Activated CD4-positive, alpha-beta T cell treated with anti-CD3 and anti-CD28 coated beads for 1 hour (primary cell): ENCODE data around the gene SPATA2L.
"Not testable (repeated sequence)": the region's sequence is repeated elsewhere in the genome, so short reads cannot be mapped to it uniquely, and the experiment has no call there.

Source experiments
- DNase-seq: peaks from one replicate; pipeline ENCODE4 v3.0.0-alpha.2; 2020

Gene SPATA2L

DNA sequence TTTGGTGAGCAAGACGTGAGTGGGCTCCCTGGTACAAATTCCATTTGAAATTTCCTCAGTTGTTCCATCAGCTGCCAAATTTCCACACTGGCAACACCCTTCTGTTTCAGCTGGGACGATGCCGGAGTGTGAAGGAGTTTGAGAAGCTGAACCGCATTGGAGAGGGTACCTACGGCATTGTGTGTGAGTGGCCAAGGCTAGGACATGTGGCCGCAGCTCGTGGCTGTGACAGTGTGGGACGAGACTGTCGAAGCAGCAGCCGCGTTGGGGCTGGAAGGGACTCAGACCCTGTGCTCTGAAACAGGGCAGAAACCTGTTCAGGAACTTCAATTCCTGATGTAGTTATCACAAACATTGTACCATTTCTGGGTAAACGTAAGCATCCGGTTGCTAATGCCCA lies 12.4 kb downstream of the SPATA2L start:
- no peak for DNase-seq

DNA sequence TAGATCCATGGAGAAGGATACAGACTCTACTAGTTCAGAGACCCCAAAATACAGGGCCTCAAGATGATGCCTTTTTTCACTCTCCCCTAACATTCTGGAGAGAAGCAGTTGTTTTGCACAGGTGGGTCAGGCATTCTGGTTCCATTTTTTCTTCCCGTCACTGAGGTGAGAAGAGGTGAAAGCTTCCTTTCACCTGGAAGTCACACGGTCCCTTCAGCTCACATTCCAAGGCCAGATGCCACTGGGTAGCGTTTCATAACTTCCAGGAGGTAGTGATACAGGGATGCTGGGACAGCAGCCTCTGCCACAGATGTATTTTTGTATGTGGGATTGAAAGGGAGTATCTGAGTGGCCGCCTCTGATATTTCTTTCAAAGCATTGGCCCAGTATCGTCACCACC lies 13.1 kb downstream of the SPATA2L start:
- DNase-seq, result no peak

- DNase-seq, result no peak
Measured at GRCh38 chr16:89687092-89687940, 14.2 kb downstream of the SPATA2L start.

- peak; percentile 87 for DNase-seq
Measured at GRCh38 chr16:89686520-89687091, 14.9 kb downstream of the SPATA2L start, which contains the start of gene CDK10. Gene CDK10, plus strand, starts transcription at chr16:89686689. Its CDS starts 22 bp downstream, at chr16:89686711.

GRCh38 chr16:89685916-89686315 lies 15.6 kb downstream of the SPATA2L start:
- no peak for DNase-seq

- DNase-seq, result no peak
Measured at GRCh38 chr16:89678258-89678657, 23.2 kb downstream of the SPATA2L start.

- DNase-seq, result no peak
Measured at GRCh38 chr16:89672177-89672941, 29.1 kb downstream of the SPATA2L start.

DNA sequence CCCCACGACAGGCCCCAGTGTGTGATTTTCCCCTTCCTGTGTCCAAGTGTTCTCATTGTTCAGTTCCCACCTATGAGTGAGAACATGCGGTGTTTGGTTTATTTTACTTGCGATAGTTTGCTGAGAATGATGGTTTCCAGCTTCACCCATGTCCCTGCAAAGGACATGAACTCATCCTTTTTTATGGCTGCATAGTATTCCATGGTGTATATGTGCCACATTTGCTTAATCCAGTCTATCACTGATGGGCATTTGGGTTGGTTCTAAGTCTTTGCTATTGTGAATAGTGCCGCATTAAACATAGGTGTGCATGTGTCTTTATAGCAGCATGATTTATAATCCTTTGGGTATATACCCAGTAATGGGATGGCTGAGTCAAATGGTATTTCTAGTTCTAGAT lies 29.9 kb downstream of the SPATA2L start:
- not testable (repeated sequence) for DNase-seq

GRCh38 chr16:89670496-89671431 lies 30.7 kb downstream of the SPATA2L start:
- DNase-seq, result no peak

- DNase-seq, result no peak
Measured at GRCh38 chr16:89669755-89670154, 31.8 kb downstream of the SPATA2L start.

DNA sequence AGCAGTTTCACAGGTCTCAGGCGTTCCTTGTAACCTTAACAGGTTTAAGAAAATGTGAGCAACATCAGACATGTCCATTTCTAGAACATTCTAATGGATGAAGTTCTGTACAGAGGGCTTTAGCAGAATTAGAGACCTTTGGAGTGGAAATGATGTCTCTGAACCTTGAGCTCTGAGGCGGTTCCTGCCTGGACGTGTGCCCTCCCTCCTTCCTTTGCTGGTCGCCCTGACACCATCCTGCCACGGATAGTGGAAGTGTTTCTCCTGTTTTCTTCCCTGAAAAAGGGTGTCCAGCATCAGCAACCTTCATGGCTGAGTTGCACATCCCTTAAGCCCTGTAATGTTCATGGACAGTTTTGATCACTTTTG lies 32.7 kb downstream of the SPATA2L start:
- DNase-seq, result no peak

GRCh38 chr16:89667633-89668032 lies 33.9 kb downstream of the SPATA2L start:
- no peak for DNase-seq

GRCh38 chr16:89667000-89667399 lies 34.5 kb downstream of the SPATA2L start:
- DNase-seq, result not testable (repeated sequence)

GRCh38 chr16:89664238-89664637 lies 37.3 kb downstream of the SPATA2L start:
- DNase-seq, result not testable (repeated sequence)

GRCh38 chr16:89661215-89661614 lies 40.3 kb downstream of the SPATA2L start:
- no peak for DNase-seq

DNA sequence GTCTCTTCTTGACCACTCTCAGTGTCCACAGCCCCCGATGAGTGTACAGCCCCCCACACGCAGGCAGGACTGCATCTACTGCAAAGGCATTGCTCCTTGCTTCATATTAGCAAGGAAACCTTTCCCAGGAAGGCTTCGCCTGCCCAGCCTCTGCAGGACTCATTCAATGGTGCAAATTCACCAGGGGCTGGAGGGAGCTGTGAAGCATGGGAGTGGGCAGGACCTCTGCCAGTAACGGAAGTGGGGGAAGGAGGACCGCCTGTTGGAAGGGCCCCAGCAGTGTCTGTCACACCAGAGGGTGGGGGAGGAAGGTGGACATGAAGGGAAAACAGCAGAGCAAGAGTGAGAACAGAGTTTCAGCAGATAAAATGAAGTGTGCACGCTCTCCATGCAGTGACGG lies 41.4 kb downstream of the SPATA2L start:
- DNase-seq, result no peak

GRCh38 chr16:89658221-89658879 lies 43.2 kb downstream of the SPATA2L start:
- DNase-seq, result no peak

DNA sequence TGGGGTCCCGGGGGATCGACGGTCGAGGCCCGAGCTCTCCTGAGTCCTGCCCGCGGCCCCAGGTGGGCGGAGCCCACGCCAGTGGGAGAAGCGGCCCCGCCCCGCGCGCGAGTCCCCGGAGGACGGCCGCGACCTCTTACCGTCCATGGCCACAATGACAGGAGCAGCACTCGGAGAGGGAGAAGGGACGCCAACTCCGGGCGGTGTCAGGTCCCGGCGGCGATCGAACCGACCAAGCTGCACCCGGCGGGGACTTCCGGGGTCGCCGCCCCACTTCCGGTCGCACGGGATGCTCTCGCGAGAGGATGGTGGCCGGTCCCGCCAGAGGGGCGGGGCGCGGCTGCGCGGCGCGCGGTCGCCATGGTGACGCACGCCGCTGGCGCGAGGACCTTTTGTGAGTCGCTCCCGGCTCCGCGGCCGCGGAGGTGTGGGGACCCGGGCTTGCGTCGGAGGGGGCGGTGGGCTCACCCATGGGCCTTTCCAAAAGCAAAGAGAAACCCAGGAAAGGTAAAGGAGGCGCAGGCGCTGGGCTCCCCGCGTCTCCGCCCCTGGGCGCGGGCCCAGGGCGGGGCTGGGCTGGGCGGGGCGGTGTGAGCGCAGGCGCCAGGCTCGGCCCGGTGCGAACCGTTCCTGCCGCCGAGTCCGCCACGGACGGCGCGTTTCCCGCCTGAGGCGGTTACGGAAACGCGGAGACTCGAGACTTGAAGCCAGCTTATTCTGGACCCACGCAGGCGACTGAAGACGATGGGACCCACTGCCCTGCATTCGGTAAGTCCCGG lies 43.9 kb downstream of the SPATA2L start, which contains the start of the genes CHMP1A and SPATA33:
Gene CHMP1A (minus strand): TSS at position 267 of the 779 bp plus-strand sequence. CDS start 120 bp downstream, at position 147.
Gene SPATA33 (plus strand): TSS at position 395 of the 779 bp plus-strand sequence. CDS start 76 bp downstream, at position 471.
- DNase-seq, result peak; percentile 88

GRCh38 chr16:89656435-89657121 lies 44.9 kb downstream of the SPATA2L start:
- DNase-seq, result no peak

- DNase-seq, result no peak
Measured at GRCh38 chr16:89655062-89655643, 46.4 kb downstream of the SPATA2L start.
